GM18507 (cell line): ENCODE measurements around the gene ELMOD3.
"Not testable (repeated sequence)": the region's sequence is repeated elsewhere in the genome, so short reads cannot be mapped to it uniquely, and the experiment has no call there.

Experiments
- DNase-seq: peaks from one replicate; pipeline ENCODE4 v3.0.0; 2011; ENCODE audit warnings: low read depth; ENCODE audit not compliant: insufficient read length; ENCODE audit errors: extremely low spot score
- FAIRE-seq: peaks from 2 replicates; lab custom pipeline; 2011; peaks lifted over from hg19 to GRCh38; lab: Jason Lieb, UNC

The ELMOD3 gene

DNA sequence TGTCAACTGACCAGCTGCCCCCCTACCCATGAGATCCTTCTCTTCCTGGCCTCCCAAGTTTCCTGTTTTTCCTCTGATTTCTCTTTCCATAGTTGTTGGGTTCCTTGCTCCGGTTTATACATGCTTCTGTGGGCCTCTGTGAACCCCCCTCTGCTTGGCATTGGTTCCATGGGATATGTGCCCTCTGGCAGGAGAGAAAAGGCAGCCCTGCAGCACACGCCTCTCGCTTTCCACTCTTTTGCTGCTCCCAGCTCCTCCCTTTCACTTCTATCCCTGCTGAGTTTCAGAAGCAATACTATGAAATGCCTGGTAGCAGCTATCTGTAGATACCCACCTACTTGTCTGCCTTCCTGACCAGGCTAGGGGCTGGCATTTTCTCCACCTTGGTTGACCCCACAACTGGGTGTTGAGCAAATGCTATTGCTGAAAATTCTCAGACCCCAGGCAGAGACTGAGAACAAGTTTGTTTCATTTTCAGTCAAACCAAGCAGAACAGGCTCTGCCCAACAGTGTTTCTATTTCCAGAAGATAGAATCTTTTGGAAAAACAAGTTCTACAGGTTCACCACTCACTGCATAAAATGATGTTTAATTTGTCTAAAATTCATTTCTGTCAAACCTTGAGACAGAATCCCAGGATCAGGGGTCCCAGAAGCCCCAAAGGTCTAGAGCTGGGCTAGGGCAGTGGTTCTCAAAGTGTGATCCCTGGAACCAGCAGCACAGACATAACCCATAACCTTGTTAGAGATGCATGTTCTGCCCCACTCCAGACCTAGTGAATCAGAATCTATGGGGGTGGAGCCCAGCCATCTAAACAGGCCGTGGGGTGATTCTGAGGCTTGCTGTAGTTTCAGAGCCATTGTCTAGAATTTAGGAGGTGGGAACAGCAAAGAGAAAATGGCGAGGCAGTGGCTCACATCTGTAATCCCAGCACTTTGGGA, 42.2 kb downstream of the ELMOD3 start:
- FAIRE-seq (peak; percentile 12), DNase-seq (no peak)

DNA sequence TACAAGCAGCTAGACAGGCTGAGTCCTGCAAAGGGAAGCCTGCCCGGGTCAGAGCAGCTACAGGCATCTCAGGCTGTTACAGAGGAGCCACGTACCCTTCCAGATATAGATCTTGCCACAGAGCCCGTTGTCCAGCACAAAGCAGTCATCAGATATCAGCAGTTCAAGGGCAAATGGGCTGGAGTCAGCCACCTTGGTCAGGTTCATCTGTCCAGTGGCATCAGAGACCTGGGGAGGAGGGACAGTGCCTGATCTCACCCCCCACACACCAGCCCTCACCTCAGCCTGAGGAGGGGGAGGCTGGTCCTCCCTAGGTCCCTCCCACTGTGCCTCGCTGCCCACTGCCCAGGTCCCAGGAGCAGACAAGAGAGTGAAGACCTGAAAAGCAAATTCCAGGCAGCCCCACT, 43.4 kb downstream of the ELMOD3 start:
- no peak for FAIRE-seq
- no peak for DNase-seq

GRCh38 chr2:85398426-85399182, 44.0 kb downstream of the ELMOD3 start:
- no peak for DNase-seq
- FAIRE-seq = no peak

DNA sequence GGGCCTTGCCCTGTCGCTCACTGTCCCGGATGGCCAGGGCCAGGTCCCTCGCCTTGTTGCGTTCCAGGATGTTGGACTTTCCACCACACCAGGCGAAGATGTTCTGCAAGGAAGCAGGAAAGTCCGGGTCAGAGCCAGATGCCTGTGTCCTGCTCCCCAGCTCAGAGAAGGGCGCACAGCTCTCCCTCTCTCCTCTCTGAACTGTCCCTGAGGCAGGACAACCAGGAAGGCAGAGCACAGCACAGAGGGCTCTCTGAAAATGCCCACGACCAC, 44.5 kb downstream of the ELMOD3 start:
- DNase-seq (no peak), FAIRE-seq (no peak)

GRCh38 chr2:85400023-85400422, 45.5 kb downstream of the ELMOD3 start:
- no peak for FAIRE-seq
- no peak for DNase-seq

DNA sequence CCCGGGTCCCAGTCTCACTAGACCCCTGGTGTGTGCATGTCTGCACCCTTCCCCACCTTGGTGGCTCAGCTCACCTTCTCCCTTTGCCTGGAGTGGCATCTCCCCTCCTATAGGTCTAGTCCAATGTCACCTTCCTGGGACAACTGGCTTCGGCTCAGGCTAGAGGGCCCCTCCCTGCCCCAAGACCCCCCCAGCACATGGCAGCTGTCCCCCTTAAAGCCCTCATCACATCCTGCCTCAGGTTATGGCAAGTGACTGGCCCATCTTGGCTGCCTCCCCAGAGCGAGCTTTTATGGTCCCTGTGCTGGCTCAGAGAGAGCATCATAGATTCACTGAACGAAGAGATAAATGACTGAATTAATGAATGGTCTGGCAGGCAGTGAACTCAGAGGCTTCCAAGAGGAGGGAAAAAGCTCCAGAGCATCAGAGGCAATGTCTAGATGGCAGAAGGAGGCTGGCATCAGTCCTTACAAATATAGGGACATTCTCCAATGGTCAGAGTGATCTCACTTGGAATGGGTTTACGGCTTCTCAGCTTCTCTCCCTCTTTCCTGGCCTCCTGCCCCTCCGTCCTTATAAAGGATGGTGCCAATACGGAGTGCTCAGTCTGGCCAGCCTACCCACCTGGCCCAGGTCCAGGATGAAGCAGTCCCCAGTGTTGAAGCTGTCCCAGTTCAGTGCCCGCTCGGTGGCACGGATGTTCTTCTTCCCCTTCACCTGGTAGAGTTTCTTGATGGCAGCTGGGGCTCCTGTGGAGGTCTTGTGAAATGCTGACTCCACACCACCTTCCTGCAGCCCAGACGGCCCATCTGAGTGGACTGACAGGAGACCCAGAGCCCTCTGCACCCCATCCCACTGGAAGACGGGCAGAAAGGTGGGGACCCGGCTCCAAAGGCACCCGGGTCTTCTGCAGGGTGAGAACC, 46.2 kb downstream of the ELMOD3 start:
- FAIRE-seq (no peak), DNase-seq (no peak)

DNA sequence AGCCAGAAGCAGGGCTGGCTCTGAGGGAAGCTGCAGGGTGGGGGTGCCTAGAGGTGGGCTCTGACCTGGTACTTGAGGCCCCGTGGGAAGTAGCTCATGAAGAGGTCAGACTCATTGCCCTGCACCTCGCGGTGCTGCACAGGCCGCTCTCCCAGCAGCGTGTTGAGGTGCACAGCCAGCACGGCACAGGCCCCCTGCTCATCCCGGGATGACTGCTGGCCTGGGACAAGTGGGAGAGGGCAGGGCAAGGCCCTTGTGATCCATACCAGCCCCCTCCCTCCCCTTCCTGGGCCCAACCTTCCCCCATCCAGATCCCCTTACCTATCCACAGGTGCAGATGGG, 46.9 kb downstream of the ELMOD3 start:
- DNase-seq = no peak
- FAIRE-seq = no peak

DNA sequence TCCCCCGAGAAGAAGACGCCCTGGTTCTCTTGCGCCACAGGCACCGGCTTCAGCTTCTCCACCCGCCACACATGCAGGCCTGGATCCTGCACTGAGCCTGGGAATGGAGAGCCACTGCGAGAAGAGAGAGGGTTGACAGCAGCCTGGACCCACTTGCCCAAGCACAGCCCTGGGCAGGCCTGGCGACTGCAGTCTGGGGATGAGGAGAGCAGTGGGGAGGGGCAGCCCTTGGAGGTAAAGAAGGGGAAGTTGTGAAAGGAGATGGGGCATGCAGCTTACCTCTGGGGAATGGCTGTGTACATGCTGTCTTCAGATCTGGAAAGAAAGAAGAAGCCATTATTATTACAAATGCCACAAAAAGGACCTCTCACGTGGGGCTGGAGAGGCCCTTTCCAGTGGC, 47.3 kb downstream of the ELMOD3 start:
- no peak for DNase-seq
- FAIRE-seq = no peak

- DNase-seq = no peak
- peak; percentile 76 for FAIRE-seq
Observed at GRCh38 chr2:85405201-85406059, 50.9 kb downstream of the ELMOD3 start.

GRCh38 chr2:85409845-85410583, 55.4 kb downstream of the ELMOD3 start, which contains the start of gene CAPG:
TSS of gene CAPG (minus strand) at chr2:85410366. CDS start at chr2:85402145, 8,221 bp downstream.
- FAIRE-seq (peak; percentile 78), DNase-seq (peak; percentile 62)

DNA sequence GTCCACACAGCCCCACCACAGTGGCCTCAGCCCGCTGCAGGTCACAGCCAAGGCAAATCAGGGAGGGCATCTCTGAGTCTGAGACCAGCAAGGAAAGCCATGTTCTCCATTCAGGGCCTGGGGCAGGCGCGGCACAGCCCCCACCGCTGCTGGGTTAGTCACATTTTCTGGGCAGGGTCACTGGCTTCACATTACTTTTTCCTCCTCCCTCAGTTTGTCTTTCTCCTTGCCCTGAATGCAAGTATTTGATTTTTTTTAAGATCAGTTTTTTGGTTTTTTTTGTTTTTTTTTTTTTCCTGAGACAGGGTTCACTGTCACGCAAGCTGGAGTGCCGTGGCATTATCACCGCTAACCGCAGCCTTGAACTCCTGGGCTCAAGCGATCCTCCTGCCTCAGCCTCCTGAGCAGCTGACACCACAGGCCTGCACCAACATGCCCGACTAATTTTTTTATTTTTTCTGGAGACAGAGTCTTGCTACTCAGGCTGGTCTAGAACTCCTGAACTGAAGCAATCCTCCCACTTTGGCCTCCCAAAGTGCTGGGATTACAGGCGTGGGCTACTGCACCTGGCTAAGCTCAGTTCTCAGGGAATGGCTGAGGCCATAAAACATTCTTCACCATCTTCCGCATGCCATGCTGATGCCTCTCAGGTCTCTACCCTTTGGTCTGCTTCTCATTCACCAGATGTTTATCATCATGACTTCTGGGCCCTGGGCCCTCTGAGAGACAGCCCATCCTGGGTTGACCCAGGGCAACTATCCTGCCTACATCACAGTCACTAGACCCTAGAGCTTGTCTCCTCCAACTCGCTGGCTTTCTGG, 56.2 kb downstream of the ELMOD3 start:
- FAIRE-seq (no peak), DNase-seq (no peak)

- FAIRE-seq (no peak), DNase-seq (no peak)
Observed at GRCh38 chr2:85411405-85411748, 56.8 kb downstream of the ELMOD3 start.

DNA sequence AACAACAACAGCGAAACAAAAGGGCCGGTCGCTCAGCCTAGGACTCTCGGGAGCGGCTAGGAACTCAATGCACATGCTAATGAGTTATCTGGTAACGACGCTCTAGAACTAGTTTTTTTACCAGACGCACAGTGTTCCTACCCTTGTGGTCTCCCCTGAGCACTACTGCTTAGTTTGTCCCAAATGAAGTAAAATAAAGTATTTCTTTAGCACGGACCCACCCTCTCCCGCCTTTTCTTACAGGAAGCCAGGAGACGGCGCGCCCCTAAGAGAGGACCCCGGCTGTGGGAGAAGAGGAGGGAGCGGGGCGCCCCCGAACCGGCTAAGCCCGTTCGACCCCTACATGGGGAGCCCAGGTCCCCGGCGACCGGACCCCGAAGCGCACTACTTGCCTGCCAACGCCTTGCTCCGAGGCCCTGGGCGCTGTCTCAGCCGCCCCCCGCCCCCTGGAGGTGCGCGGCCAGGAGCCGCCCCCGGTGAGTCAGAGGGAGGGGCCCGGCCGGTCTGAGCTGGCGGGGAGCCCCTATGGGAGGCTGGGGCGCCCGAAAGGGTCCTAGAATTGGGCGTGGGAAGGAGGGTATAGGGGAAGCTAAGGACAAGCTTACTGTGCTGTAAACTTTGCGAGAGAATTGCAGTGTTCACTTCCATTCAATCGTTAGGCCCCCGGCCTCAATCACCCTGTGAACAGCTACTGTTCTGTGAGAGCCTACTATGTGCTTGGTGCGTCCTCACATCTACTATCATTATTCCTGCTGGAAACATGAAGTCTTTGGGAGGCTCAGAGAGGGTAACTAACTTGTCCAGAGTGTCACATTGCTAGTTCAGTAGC, 59.2 kb downstream of the ELMOD3 start:
- FAIRE-seq (no peak), DNase-seq (no peak)

- not testable (repeated sequence) for FAIRE-seq, DNase-seq
Observed at GRCh38 chr2:85414421-85414759, 59.8 kb downstream of the ELMOD3 start.

DNA sequence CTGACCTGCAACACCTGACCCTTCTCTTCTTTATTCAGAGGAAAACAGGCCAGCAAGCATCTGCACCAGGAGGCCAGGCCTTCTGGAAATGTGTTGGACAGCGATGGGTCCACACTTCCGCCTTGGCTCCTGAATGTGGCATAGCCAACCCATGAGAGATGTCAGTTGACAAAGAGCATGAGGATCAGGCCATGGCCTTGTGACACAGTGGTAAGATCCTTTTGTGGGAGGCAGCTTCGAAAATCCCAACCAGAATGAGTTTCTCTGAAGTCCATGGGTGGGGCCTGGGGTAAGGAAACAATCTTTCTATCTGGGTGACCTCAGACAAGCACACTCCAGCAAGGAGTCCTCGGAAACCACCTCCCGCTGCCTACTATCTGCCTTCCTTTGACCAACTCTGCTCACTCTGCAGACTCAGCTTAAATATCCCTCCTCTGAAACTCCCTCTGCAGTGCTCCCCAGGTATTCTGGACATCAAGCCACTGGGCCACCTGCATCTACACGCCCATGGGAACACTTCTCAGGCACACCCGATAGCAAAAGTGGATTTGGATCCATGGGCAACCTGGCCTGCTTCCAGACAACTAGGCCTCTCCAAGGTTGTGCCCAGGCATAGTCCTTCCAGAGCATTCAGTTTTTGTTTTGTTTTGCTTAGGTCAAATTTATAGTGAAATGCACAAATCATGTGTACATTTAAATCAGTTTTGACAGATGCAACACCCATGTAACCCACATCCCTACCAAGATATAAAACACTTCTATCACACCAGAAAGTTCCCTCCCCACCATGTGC, 60.4 kb downstream of the ELMOD3 start:
- FAIRE-seq = no peak
- DNase-seq = no peak

GRCh38 chr2:85415980-85416650, 61.5 kb downstream of the ELMOD3 start:
- DNase-seq (no peak), FAIRE-seq (no peak)
